Measurements from ENCODE around the gene CASTOR1.
"Not testable (repeated sequence)": the region's sequence is repeated elsewhere in the genome, so short reads cannot be mapped to it uniquely, and the experiment has no call there.

The CASTOR1 gene

GRCh38 chr22:30289141-30289979 lies at the start of gene CASTOR1:
TSS of gene CASTOR1 (minus strand) at chr22:30289505. CDS start at chr22:30289497, 8 bp downstream.
- Mint-ChIP-seq H3K36me3 (ENCODE audit: low read depth) (peaks cover 52% of the 10 kb centered on the region), H3K4me3 (peak within 1 kb of the TSS; percentile 79), H3K27ac (peak within 1 kb of the TSS; percentile 90), H3K27me3 (peaks cover 2% of the 10 kb centered on the region), H3K4me1 (ENCODE audit: low read depth) (peaks cover 69% of the 10 kb centered on the region), H3K9me3 (no peaks in the 10 kb centered on the region)
- intact Hi-C loops (cut with micrococcal nuclease), result loop anchor here (1.0 to 10.0 kb wide), 5 partner anchors 13 to 175 kb away; partner anchors contain the start of genes SF3A1 and TBC1D10A

- Mint-ChIP-seq H3K27me3 (no peaks in the 10 kb centered on the region), H3K27ac (no peak overlapping the region), H3K36me3 (ENCODE audit: low read depth) (peaks cover 100% of the 10 kb centered on the region), H3K4me3 (no peak overlapping the region), H3K9me3 (no peaks in the 10 kb centered on the region), H3K4me1 (ENCODE audit: low read depth) (no peaks in the 10 kb centered on the region)
- intact Hi-C loops (cut with micrococcal nuclease), result no loop called here
These were observed 49.5 kb upstream of the CASTOR1 start for GRCh38 chr22:30338802-30339201.

GRCh38 chr22:30338341-30338740 lies 49.0 kb upstream of the CASTOR1 start:
- H3K36me3 Mint-ChIP-seq (ENCODE audit: low read depth), result peaks cover 100% of the 10 kb centered on the region
- H3K4me3 Mint-ChIP-seq; H3K27me3 Mint-ChIP-seq; H3K27ac Mint-ChIP-seq; intact Hi-C loops (cut with micrococcal nuclease); H3K9me3 Mint-ChIP-seq; H3K4me1 Mint-ChIP-seq (ENCODE audit: low read depth): not testable (repeated sequence)

- Mint-ChIP-seq H3K27ac (no peak overlapping the region), H3K4me1 (ENCODE audit: low read depth) (no peaks in the 10 kb centered on the region), H3K9me3 (no peaks in the 10 kb centered on the region), H3K4me3 (no peak overlapping the region), H3K36me3 (ENCODE audit: low read depth) (peaks cover 100% of the 10 kb centered on the region), H3K27me3 (no peaks in the 10 kb centered on the region)
- intact Hi-C loops (cut with micrococcal nuclease), result no loop called here
These were observed 48.1 kb upstream of the CASTOR1 start for GRCh38 chr22:30337461-30337778.

- Mint-ChIP-seq H3K36me3 (ENCODE audit: low read depth) (peaks cover 99% of the 10 kb centered on the region), H3K27me3 (no peaks in the 10 kb centered on the region), H3K4me3 (no peak overlapping the region), H3K27ac (no peak overlapping the region), H3K4me1 (ENCODE audit: low read depth) (no peaks in the 10 kb centered on the region), H3K9me3 (no peaks in the 10 kb centered on the region)
- intact Hi-C loops (cut with micrococcal nuclease), result no loop called here
These were observed 47.6 kb upstream of the CASTOR1 start for GRCh38 chr22:30336752-30337460.

- Mint-ChIP-seq H3K36me3 (ENCODE audit: low read depth) (peaks cover 99% of the 10 kb centered on the region), H3K27ac (no peak overlapping the region), H3K9me3 (no peaks in the 10 kb centered on the region), H3K4me3 (no peak overlapping the region), H3K27me3 (no peaks in the 10 kb centered on the region), H3K4me1 (ENCODE audit: low read depth) (no peaks in the 10 kb centered on the region)
- intact Hi-C loops (cut with micrococcal nuclease), result no loop called here
These were observed 45.9 kb upstream of the CASTOR1 start for GRCh38 chr22:30335236-30335635.

- H3K27ac Mint-ChIP-seq, result no peak overlapping the region
- peaks cover 99% of the 10 kb centered on the region for H3K36me3 Mint-ChIP-seq (ENCODE audit: low read depth)
- no peaks in the 10 kb centered on the region for H3K9me3 Mint-ChIP-seq
- intact Hi-C loops (cut with micrococcal nuclease), result no loop called here
- no peak overlapping the region for H3K4me3 Mint-ChIP-seq
- H3K27me3 Mint-ChIP-seq, result no peaks in the 10 kb centered on the region
- no peaks in the 10 kb centered on the region for H3K4me1 Mint-ChIP-seq (ENCODE audit: low read depth)
These were observed 45.3 kb upstream of the CASTOR1 start for GRCh38 chr22:30334646-30335045.

- Mint-ChIP-seq H3K4me1 (ENCODE audit: low read depth) (no peaks in the 10 kb centered on the region), H3K9me3 (no peaks in the 10 kb centered on the region), H3K4me3 (no peak overlapping the region), H3K27me3 (no peaks in the 10 kb centered on the region), H3K27ac (no peak overlapping the region), H3K36me3 (ENCODE audit: low read depth) (peaks cover 91% of the 10 kb centered on the region)
- intact Hi-C loops (cut with micrococcal nuclease), result no loop called here
These were observed 44.4 kb upstream of the CASTOR1 start for GRCh38 chr22:30333707-30334087.

- no peak overlapping the region for H3K4me3 Mint-ChIP-seq
- H3K9me3 Mint-ChIP-seq, result no peaks in the 10 kb centered on the region
- intact Hi-C loops (cut with micrococcal nuclease), result no loop called here
- H3K27me3 Mint-ChIP-seq, result no peaks in the 10 kb centered on the region
- no peak overlapping the region for H3K27ac Mint-ChIP-seq
- no peaks in the 10 kb centered on the region for H3K4me1 Mint-ChIP-seq (ENCODE audit: low read depth)
- H3K36me3 Mint-ChIP-seq (ENCODE audit: low read depth), result peaks cover 85% of the 10 kb centered on the region
These were observed 43.8 kb upstream of the CASTOR1 start for GRCh38 chr22:30332994-30333706.

GRCh38 chr22:30332551-30332950 lies 43.2 kb upstream of the CASTOR1 start:
- Mint-ChIP-seq H3K4me1 (ENCODE audit: low read depth) (peaks cover 5% of the 10 kb centered on the region), H3K36me3 (ENCODE audit: low read depth) (peaks cover 79% of the 10 kb centered on the region), H3K27me3 (no peaks in the 10 kb centered on the region), H3K9me3 (no peaks in the 10 kb centered on the region), H3K4me3 (no peak overlapping the region), H3K27ac (no peak overlapping the region)
- intact Hi-C loops (cut with micrococcal nuclease), result no loop called here

GRCh38 chr22:30328466-30329049 lies 39.3 kb upstream of the CASTOR1 start:
- no peak overlapping the region for H3K27ac Mint-ChIP-seq
- peaks cover 57% of the 10 kb centered on the region for H3K36me3 Mint-ChIP-seq (ENCODE audit: low read depth)
- no peaks in the 10 kb centered on the region for H3K9me3 Mint-ChIP-seq
- H3K4me1 Mint-ChIP-seq (ENCODE audit: low read depth), result peaks cover 37% of the 10 kb centered on the region
- H3K27me3 Mint-ChIP-seq, result no peaks in the 10 kb centered on the region
- H3K4me3 Mint-ChIP-seq, result no peak overlapping the region
- intact Hi-C loops (cut with micrococcal nuclease), result loop anchor here (10.0 kb wide), 1 partner anchor 56 kb away; the partner anchor contains the start of gene RNF215

- H3K4me3 Mint-ChIP-seq, result no peak overlapping the region
- H3K4me1 Mint-ChIP-seq (ENCODE audit: low read depth), result peaks cover 43% of the 10 kb centered on the region
- H3K27ac Mint-ChIP-seq, result peak overlapping the region; percentile 85
These were observed 38.6 kb upstream of the CASTOR1 start for GRCh38 chr22:30327864-30328345.

GRCh38 chr22:30326706-30327362 lies 37.5 kb upstream of the CASTOR1 start, which contains the start of gene TBC1D10A:
TSS of gene TBC1D10A (minus strand) at chr22:30326941. CDS start at chr22:30326881, 60 bp downstream.
- intact Hi-C loops (cut with micrococcal nuclease), result loop anchor here (2.0 to 10.0 kb wide), 3 partner anchors 30 to 58 kb away; partner anchors contain the start of genes CASTOR1, CCDC157, RNF215 and SF3A1
- Mint-ChIP-seq H3K4me1 (ENCODE audit: low read depth) (peaks cover 48% of the 10 kb centered on the region), H3K9me3 (no peaks in the 10 kb centered on the region), H3K4me3 (peak within 1 kb of the TSS; percentile 86), H3K36me3 (ENCODE audit: low read depth) (peaks cover 52% of the 10 kb centered on the region), H3K27ac (peak within 1 kb of the TSS; percentile 85), H3K27me3 (no peaks in the 10 kb centered on the region)

More at GRCh38 chr22:30327864-30328345, 38.6 kb upstream of the CASTOR1 start:
- intact Hi-C loops (cut with micrococcal nuclease), result loop anchor here (2.0 to 10.0 kb wide), 3 partner anchors 29 to 57 kb away; partner anchors contain the start of genes CASTOR1, CCDC157, RNF215 and SF3A1
- Mint-ChIP-seq H3K27me3 (no peaks in the 10 kb centered on the region), H3K9me3 (no peaks in the 10 kb centered on the region), H3K36me3 (ENCODE audit: low read depth) (peaks cover 56% of the 10 kb centered on the region)
